ENCODE measurements around the gene BRD3OS. TPM values are rescaled to one million over a fixed set of nuclear protein-coding genes. Genes with fewer than 3 reads are reported as not detected.

BRD3OS gene
- total and polyA plus RNA-seq, 2 experiments from 2014 or later: 9.2 to 16.0 TPM

DNA sequence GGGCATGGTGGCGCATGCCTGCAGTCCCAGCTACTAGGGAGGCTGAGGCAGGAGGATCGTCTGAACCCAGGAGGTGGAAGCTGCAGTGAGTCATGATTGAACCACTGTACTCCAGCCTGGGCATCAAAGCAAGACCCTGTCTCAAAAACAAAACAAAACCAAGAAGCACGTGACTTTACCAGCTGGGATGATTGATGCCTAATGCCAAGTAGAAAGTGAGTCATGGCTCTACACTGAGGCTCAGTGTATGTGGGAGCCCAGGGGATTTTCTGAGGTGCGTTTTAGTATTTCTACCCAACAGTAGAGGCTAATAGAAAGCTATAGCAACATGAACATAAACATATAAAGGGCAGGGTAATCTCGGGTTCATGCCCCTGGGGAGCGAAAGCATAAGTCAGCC lies 13.9 kb upstream of the BRD3OS start:
- H4K20me1 ChIP-seq (replicated peaks; ENCODE audit: insufficient read depth): no peaks in the 10 kb centered on the region
- H3K9me2 ChIP-seq (ENCODE audit: insufficient read depth): no peaks in the 10 kb centered on the region
- no peaks in the 10 kb centered on the region for H3F3A ChIP-seq (replicated peaks; ENCODE audit: low read depth)
- no peaks in the 10 kb centered on the region for H3K27me3 ChIP-seq (ENCODE audit: insufficient read depth)
- TF ChIP-seq, protein P1, sequence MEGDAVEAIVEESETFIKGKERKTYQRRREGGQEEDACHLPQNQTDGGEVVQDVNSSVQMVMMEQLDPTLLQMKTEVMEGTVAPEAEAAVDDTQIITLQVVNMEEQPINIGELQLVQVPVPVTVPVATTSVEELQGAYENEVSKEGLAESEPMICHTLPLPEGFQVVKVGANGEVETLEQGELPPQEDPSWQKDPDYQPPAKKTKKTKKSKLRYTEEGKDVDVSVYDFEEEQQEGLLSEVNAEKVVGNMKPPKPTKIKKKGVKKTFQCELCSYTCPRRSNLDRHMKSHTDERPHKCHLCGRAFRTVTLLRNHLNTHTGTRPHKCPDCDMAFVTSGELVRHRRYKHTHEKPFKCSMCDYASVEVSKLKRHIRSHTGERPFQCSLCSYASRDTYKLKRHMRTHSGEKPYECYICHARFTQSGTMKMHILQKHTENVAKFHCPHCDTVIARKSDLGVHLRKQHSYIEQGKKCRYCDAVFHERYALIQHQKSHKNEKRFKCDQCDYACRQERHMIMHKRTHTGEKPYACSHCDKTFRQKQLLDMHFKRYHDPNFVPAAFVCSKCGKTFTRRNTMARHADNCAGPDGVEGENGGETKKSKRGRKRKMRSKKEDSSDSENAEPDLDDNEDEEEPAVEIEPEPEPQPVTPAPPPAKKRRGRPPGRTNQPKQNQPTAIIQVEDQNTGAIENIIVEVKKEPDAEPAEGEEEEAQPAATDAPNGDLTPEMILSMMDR (conservative IDR thresholded peaks at IDR 0.05; ENCODE audit: low read depth in 2 of 2): no peak
- TF ChIP-seq STAT1 (IDR thresholded peaks at IDR 0.05; ENCODE audit: unreplicated experiment): no peak
- no peak for TF ChIP-seq CREB1 (CRISPR knock-in tag; IDR thresholded peaks at IDR 0.05; ENCODE audit: low read depth)
- TF ChIP-seq, protein P2, sequence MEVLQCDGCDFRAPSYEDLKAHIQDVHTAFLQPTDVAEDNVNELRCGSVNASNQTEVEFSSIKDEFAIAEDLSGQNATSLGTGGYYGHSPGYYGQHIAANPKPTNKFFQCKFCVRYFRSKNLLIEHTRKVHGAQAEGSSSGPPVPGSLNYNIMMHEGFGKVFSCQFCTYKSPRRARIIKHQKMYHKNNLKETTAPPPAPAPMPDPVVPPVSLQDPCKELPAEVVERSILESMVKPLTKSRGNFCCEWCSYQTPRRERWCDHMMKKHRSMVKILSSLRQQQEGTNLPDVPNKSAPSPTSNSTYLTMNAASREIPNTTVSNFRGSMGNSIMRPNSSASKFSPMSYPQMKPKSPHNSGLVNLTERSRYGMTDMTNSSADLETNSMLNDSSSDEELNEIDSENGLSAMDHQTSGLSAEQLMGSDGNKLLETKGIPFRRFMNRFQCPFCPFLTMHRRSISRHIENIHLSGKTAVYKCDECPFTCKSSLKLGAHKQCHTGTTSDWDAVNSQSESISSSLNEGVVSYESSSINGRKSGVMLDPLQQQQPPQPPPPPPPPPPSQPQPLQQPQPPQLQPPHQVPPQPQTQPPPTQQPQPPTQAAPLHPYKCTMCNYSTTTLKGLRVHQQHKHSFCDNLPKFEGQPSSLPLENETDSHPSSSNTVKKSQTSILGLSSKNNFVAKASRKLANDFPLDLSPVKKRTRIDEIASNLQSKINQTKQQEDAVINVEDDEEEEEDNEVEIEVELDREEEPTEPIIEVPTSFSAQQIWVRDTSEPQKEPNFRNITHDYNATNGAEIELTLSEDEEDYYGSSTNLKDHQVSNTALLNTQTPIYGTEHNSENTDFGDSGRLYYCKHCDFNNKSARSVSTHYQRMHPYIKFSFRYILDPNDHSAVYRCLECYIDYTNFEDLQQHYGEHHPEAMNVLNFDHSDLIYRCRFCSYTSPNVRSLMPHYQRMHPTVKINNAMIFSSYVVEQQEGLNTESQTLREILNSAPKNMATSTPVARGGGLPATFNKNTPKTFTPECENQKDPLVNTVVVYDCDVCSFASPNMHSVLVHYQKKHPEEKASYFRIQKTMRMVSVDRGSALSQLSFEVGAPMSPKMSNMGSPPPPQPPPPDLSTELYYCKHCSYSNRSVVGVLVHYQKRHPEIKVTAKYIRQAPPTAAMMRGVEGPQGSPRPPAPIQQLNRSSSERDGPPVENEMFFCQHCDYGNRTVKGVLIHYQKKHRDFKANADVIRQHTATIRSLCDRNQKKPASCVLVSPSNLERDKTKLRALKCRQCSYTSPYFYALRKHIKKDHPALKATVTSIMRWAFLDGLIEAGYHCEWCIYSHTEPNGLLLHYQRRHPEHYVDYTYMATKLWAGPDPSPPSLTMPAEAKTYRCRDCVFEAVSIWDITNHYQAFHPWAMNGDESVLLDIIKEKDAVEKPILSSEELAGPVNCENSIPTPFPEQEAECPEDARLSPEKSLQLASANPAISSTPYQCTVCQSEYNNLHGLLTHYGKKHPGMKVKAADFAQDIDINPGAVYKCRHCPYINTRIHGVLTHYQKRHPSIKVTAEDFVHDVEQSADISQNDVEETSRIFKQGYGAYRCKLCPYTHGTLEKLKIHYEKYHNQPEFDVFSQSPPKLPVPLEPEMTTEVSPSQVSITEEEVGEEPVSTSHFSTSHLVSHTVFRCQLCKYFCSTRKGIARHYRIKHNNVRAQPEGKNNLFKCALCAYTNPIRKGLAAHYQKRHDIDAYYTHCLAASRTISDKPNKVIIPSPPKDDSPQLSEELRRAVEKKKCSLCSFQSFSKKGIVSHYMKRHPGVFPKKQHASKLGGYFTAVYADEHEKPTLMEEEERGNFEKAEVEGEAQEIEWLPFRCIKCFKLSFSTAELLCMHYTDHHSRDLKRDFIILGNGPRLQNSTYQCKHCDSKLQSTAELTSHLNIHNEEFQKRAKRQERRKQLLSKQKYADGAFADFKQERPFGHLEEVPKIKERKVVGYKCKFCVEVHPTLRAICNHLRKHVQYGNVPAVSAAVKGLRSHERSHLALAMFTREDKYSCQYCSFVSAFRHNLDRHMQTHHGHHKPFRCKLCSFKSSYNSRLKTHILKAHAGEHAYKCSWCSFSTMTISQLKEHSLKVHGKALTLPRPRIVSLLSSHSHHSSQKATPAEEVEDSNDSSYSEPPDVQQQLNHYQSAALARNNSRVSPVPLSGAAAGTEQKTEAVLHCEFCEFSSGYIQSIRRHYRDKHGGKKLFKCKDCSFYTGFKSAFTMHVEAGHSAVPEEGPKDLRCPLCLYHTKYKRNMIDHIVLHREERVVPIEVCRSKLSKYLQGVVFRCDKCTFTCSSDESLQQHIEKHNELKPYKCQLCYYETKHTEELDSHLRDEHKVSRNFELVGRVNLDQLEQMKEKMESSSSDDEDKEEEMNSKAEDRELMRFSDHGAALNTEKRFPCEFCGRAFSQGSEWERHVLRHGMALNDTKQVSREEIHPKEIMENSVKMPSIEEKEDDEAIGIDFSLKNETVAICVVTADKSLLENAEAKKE (CRISPR knock-in tag; IDR thresholded peaks at IDR 0.05): no peak
- TF ChIP-seq POLR2AphosphoS5 (IDR thresholded peaks at IDR 0.05; ENCODE audit: low read depth): no peak
- no peak for TF ChIP-seq ZNF114 (CRISPR knock-in tag; IDR thresholded peaks at IDR 0.05)
- no peak for TF ChIP-seq EZH2phosphoT487 (IDR thresholded peaks at IDR 0.05; ENCODE audit: unreplicated experiment)
- H3K4me2 ChIP-seq: no peak overlapping the region
- no peak overlapping the region for H2AFZ ChIP-seq
- Mint-ChIP-seq H3K36me3 (ENCODE audit: low read depth) (peaks cover 23% of the 10 kb centered on the region), H3K27ac (no peak overlapping the region), H3K9me3 (peaks cover 43% of the 10 kb centered on the region), H3K27me3 (ENCODE audit: insufficient read depth, low read depth, poor library complexity) (peaks cover 16% of the 10 kb centered on the region), H3K4me1 (no peaks in the 10 kb centered on the region), H3K4me3 (no peak overlapping the region)
- H3K79me2 ChIP-seq (replicated peaks; ENCODE audit: insufficient read depth): no peaks in the 10 kb centered on the region
- DNase-seq (ENCODE audit: low spot score) (no peak), ATAC-seq (no peak)
- H3K4me3 ChIP-seq: no peak overlapping the region
- no peak overlapping the region for H3K27ac ChIP-seq (ENCODE audit: low read depth)
- no peaks in the 10 kb centered on the region for H3K4me1 ChIP-seq (ENCODE audit: insufficient read depth)
- no peaks in the 10 kb centered on the region for H3K36me3 ChIP-seq (ENCODE audit: insufficient read depth)
